Lung (tissue), 12 donors: ENCODE data around the gene PLCXD3. TPM values are rescaled to one million over a fixed set of nuclear protein-coding genes. Genes with fewer than 3 reads are reported as not detected.
A peak's percentile ranks its signal among the peaks of the same experiment; 100 is the strongest.

Experiments used
- ATAC-seq: fragments of 200-7000 bp; cut with Tn5 transposase; one replicate; pipeline ENCODE4 v1.9.1; 2020; ENCODE audit warnings: moderate number of reproducible peaks; ENCODE audit not compliant: insufficient read depth, low FRiP score
- DNase-seq, 3 donors: peaks; one replicate each; pipeline ENCODE4 v3.0.0-alpha.2; 2013 to 2017
- H3K27ac ChIP-seq, 2 donors: one replicate each; pipeline ENCODE4 v1.5.1; 2013; ENCODE audit warnings: mild to moderate bottlenecking in 2 of 2, moderate library complexity in 2 of 2, control low read depth in 1 of 2, inconsistent platforms in 1 of 2, low read depth in 1 of 2, low read length in 1 of 2
- H3K27me3 ChIP-seq, 3 donors: one replicate each; pipeline ENCODE4 v1.5.1; 2013; ENCODE audit warnings: low read length in 2 of 3; ENCODE audit not compliant: control insufficient read depth in 3 of 3, insufficient read depth in 3 of 3
- H3K36me3 ChIP-seq, 4 donors: one replicate each; pipeline ENCODE4 v1.5.1; 2013; ENCODE audit warnings: low read length in 4 of 4, mild to moderate bottlenecking in 1 of 4, moderate library complexity in 1 of 4; ENCODE audit not compliant: control insufficient read depth in 4 of 4, insufficient read depth in 4 of 4
- H3K4me1 ChIP-seq, 5 donors: one replicate each; pipeline ENCODE4 v1.5.1; 2013; ENCODE audit warnings: low read length in 5 of 5, mild to moderate bottlenecking in 2 of 5, moderate library complexity in 1 of 5; ENCODE audit not compliant: control insufficient read depth in 5 of 5, insufficient read depth in 5 of 5
- H3K4me3 ChIP-seq: one replicate; pipeline ENCODE4 v1.5.1; 2013; ENCODE audit warnings: mild to moderate bottlenecking, control low read depth, moderate library complexity
- H3K9ac ChIP-seq, 2 donors: one replicate each; pipeline ENCODE4 v1.5.1; 2013; ENCODE audit warnings: low read length in 2 of 2, control low read depth in 1 of 2; ENCODE audit not compliant: insufficient read depth in 1 of 2
- H3K9me3 ChIP-seq, 4 donors: one replicate each; pipeline ENCODE4 v1.5.1; 2013; ENCODE audit warnings: low read length in 3 of 4, mild to moderate bottlenecking in 1 of 4, moderate library complexity in 1 of 4; ENCODE audit not compliant: control insufficient read depth in 4 of 4, insufficient read depth in 3 of 4
- WGBS, 2 donors: extraction: QIAGEN DNeasy Blood & Tissue Kit; methylation state at CpG; one replicate each; pipeline ENCODE4 v1.1.7; 2013; 5-methylcytosine and 5-hydroxymethylcytosine counted together
- polyA plus RNA-seq, 2 donors: library from polyadenylated mRNA; stranded (reverse); fragments of 200-250 nt; gene quantifications; one replicate each; pipeline ENCODE4 v1.2.1, GENCODE V29; 2013
- total RNA-seq, 2 donors: library from RNA; depleted of rRNA in 1 of 2; stranded (reverse); fragments of >200 nt in 1 of 2; gene quantifications; one replicate each; pipeline ENCODE4 v1.2.1, GENCODE V29; 2014 to 2021
- TF ChIP-seq, protein P1 (sequence below): IDR thresholded peaks from 2 replicates; pipeline ENCODE4 v1.5.1; 2012; ENCODE audit warnings: mild to moderate bottlenecking; ENCODE audit errors: control extremely low read depth, extremely low read depth
- donor health status: control.
- donor health status: control.
- donor health status: Bipolar disorder and iron deficiency.
- donor health status: healthy.
- donor health status: DM: yes; HTN: yes; CAD: no.

PLCXD3 gene
- total and polyA plus RNA-seq, 4 donors: 0.38 to 2.1 (median 0.54) TPM

DNA sequence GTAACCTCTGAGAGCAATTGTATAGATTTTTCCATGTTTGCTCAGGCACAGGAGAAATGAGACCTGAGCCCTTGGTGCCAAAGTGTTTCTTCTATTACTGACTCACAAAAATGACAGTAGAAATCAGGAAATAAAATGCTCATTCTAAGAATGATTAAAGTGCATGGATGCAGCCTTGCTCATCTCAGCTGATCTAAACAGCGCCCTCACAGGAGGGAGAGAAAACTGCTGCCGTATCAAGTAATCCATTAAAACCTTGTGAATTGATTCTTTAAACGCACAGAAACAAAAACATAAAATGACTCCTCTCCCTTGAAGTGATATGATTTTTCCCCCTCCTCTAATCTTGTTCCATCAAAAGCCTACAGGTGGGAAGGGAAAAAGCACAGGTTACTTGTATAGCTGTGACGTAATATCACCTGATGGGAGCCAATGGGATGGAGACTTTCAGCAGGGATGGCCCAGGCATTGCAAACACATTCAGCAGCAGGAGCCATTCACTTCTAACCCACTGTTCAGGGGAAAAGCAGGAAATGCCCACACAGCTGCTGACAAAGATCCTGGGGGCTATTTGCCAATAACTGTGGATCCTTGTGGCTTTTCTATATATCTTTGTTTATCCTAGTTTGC is 76.7 kb downstream of the PLCXD3 start:
- 63 to 70% methylated on average over 4 of the region's 4 CpGs for WGBS, 2 donors
- H3K9me3 ChIP-seq: peaks cover 0 to 2% (median 0%) of the 10 kb centered on the region in 4 donors
- peak overlapping the region in 1 of 2 donors; percentile 16 for H3K27ac ChIP-seq
- no peak overlapping the region for H3K9ac ChIP-seq
- ATAC-seq: no peak
- H3K4me3 ChIP-seq: no peak overlapping the region
- H3K4me1 ChIP-seq: peaks cover 0 to 22% (median 0%) of the 10 kb centered on the region in 5 donors
- TF ChIP-seq, protein P1, sequence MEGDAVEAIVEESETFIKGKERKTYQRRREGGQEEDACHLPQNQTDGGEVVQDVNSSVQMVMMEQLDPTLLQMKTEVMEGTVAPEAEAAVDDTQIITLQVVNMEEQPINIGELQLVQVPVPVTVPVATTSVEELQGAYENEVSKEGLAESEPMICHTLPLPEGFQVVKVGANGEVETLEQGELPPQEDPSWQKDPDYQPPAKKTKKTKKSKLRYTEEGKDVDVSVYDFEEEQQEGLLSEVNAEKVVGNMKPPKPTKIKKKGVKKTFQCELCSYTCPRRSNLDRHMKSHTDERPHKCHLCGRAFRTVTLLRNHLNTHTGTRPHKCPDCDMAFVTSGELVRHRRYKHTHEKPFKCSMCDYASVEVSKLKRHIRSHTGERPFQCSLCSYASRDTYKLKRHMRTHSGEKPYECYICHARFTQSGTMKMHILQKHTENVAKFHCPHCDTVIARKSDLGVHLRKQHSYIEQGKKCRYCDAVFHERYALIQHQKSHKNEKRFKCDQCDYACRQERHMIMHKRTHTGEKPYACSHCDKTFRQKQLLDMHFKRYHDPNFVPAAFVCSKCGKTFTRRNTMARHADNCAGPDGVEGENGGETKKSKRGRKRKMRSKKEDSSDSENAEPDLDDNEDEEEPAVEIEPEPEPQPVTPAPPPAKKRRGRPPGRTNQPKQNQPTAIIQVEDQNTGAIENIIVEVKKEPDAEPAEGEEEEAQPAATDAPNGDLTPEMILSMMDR: no peak
- no peaks in the 10 kb centered on the region for H3K36me3 ChIP-seq
- H3K27me3 ChIP-seq: no peaks in the 10 kb centered on the region
- DNase-seq: no peak

DNA sequence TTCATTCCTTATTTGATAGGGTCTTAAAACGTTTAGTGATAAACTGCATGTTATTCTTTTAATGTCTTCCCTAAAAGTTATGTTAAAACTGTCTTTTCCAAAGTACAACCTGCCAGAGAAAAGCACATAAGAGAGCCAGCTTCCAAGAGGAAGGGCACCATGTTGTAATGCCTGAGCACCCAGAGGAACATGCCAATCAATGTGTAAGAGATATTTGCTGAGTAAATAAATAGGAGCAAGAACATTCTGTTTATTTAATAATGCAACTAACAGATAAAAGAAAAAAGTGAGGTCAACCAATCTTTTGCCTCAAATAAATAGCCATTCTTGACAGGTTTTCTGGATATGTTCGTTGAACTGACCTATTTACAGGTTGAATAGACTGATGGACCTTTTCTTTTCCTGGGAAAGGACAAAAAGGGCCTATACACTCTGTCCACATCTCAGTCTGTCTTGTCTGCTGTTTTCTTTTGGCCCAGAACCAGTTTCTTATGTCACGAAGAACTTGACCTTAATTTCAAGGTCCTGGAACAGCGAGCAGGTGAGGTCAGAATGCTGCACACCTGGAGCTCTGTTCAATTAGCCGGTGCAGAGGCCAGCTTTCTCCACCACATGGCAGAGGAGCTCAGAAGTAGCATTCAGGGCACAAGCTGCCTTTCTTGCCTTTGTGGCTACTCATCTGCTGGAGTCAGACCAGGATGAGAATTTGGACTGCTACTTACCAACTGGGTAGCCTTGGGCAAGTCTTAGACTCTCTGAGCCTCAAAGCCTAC is 77.7 kb downstream of the PLCXD3 start:
- ATAC-seq (no peak), DNase-seq (no peak)
- 77 to 82% methylated on average over 5 of the region's 5 CpGs for WGBS, 2 donors
- no peak overlapping the region for H3K4me3 ChIP-seq
- H3K9me3 ChIP-seq: peaks cover 0 to 2% (median 0%) of the 10 kb centered on the region in 4 donors
- H3K9ac ChIP-seq: no peak overlapping the region
- peaks cover 0 to 23% (median 0%) of the 10 kb centered on the region in 5 donors for H3K4me1 ChIP-seq
- H3K36me3 ChIP-seq: no peaks in the 10 kb centered on the region
- H3K27me3 ChIP-seq: no peaks in the 10 kb centered on the region
- H3K27ac ChIP-seq: no peak overlapping the region
- TF ChIP-seq, protein P1: no peak

DNA sequence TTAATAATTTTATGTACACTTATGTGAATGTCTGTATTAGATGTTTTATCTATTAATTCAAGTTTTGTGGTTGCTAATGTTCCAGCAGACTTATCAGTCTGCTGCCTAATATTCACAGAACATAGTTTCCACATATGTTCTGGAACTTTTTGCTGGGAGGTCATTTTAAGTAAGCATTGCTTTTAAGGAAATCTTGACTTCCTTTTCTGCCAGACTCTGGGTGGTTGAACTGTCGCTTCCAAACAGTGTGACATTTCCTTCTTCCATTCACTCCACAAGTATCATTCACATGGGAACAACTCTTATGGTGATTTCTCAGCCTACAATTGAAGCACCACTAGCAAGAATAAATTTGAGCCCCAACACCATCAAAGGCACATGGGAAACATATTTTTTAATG is 82.9 kb downstream of the PLCXD3 start:
- ATAC-seq (no peak), DNase-seq (peak in 2 of 3 donors; percentile 4 to 31)
- 12 to 17% methylated on average over 1 of the region's 1 CpG for WGBS, 2 donors

More for the DNA sequence above, 82.9 kb downstream of the PLCXD3 start:
- H3K27me3 ChIP-seq: no peaks in the 10 kb centered on the region
- H3K4me1 ChIP-seq: peaks cover 0 to 9% (median 0%) of the 10 kb centered on the region in 5 donors
- H3K9me3 ChIP-seq: no peaks in the 10 kb centered on the region
- peak overlapping the region in 1 of 2 donors; percentile 45 for H3K27ac ChIP-seq
- no peaks in the 10 kb centered on the region for H3K36me3 ChIP-seq
- TF ChIP-seq, protein P1: no peak
- H3K4me3 ChIP-seq: no peak overlapping the region
- no peak overlapping the region for H3K9ac ChIP-seq
